Thyroid gland (tissue), 4 donors: ENCODE data around the gene PRKCQ. TPM values are rescaled to one million over a fixed set of nuclear protein-coding genes. Genes with fewer than 3 reads are reported as not detected.

ENCODE experiments used
- DNase-seq, 2 donors: peaks; one replicate each; pipeline ENCODE4 v3.0.0-alpha.2; 2019
- H3K27ac ChIP-seq, 3 donors: fragments of 200-600 bp; sonication (generic); 1 replicate in 2 of 3; 2 replicates in 1 of 3; pipeline ENCODE4 v1.5.1; 2016 to 2019; ENCODE audit warnings: mild to moderate bottlenecking in 1 of 3, moderate library complexity in 1 of 3
- H3K27me3 ChIP-seq: fragments of 200-600 bp; sonication (generic); one replicate; pipeline ENCODE4 v1.5.1; 2019
- H3K36me3 ChIP-seq, 2 donors: fragments of 200-600 bp; sonication (generic); one replicate each; pipeline ENCODE4 v1.5.1; 2016 to 2019
- H3K4me1 ChIP-seq, 2 donors: fragments of 200-600 bp; sonication (generic); one replicate each; pipeline ENCODE4 v1.5.1; 2017 to 2019
- H3K4me3 ChIP-seq, 3 donors: fragments of 200-600 bp; sonication (generic); replicated peaks in 1 of 3; 1 replicate in 2 of 3; 2 replicates in 1 of 3; pipeline ENCODE4 v1.5.1; 2016; ENCODE audit warnings: mild to moderate bottlenecking in 1 of 3
- H3K9me3 ChIP-seq: fragments of 200-600 bp; sonication (generic); one replicate; pipeline ENCODE4 v1.5.1; 2017
- POLR2A ChIP-seq, 2 donors: fragments of 450-650 bp; IDR thresholded peaks; one replicate each; pipeline ENCODE4 v1.6.1; 2017; ENCODE audit warnings: antibody characterized with exemption in 2 of 2, mild to moderate bottlenecking in 2 of 2, moderate library complexity in 1 of 2
- WGBS, 2 donors: methylation state at CpG; one replicate each; pipeline ENCODE4 v1.1.5; 2017; 5-methylcytosine and 5-hydroxymethylcytosine counted together
- intact Hi-C: fragments of 100-400 bp; cut with DNase I; formaldehyde crosslinking; loops from one replicate; pipeline ENCODE4 v1.15.1; 2023
- total RNA-seq, 4 donors: library from RNA; depleted of rRNA; stranded (reverse); fragments of >200 nt; gene quantifications; one replicate each; pipeline ENCODE4 v1.2.3, GENCODE V29; 2016
- TF ChIP-seq, protein P1 (sequence below), 6 experiments: fragments of 200-600 bp in 3 of 6; fragments of 450-650 bp in 3 of 6; sonication (generic) in 3 of 6; IDR thresholded peaks; one replicate each; pipeline ENCODE4 v1.5.1; 2016 to 2019; ENCODE audit warnings: antibody characterized with exemption in 6 of 6, mild to moderate bottlenecking in 2 of 6, inconsistent platforms in 1 of 6, moderate library complexity in 1 of 6

Gene PRKCQ
- total RNA-seq, 4 donors from 2014 or later, result 24.2 to 45.7 (median 34.5) TPM

DNA sequence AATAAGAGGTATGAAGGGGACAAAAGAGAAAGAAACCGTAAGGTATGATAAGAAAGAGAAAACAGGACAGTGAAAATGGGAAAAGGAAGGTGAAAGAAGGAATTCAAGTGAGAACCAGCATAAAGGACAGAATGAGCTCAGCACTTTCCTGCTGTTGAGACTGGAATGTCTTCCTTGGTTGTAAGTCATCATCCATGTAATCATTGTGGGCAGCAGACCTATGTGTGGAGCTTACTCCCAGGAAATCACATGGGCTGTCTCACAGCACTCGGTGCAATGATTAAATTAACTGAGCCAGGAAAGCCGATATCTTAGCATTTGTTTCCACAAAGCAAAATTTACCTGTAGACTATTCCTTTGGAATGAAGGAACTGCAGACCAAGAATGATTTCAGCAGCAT lies 118.1 kb downstream of the PRKCQ start:
- TF ChIP-seq, protein P1, sequence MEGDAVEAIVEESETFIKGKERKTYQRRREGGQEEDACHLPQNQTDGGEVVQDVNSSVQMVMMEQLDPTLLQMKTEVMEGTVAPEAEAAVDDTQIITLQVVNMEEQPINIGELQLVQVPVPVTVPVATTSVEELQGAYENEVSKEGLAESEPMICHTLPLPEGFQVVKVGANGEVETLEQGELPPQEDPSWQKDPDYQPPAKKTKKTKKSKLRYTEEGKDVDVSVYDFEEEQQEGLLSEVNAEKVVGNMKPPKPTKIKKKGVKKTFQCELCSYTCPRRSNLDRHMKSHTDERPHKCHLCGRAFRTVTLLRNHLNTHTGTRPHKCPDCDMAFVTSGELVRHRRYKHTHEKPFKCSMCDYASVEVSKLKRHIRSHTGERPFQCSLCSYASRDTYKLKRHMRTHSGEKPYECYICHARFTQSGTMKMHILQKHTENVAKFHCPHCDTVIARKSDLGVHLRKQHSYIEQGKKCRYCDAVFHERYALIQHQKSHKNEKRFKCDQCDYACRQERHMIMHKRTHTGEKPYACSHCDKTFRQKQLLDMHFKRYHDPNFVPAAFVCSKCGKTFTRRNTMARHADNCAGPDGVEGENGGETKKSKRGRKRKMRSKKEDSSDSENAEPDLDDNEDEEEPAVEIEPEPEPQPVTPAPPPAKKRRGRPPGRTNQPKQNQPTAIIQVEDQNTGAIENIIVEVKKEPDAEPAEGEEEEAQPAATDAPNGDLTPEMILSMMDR (IDR thresholded peaks at IDR 0.05), result no peak
- no peak for TF ChIP-seq POLR2A (IDR thresholded peaks at IDR 0.05)
- H3K4me1 ChIP-seq, result peaks cover 8 to 9% of the 10 kb centered on the region in 2 donors
- H3K9me3 ChIP-seq, result no peaks in the 10 kb centered on the region
- WGBS, 2 donors, result 88 to 89% methylated on average over 3 of the region's 3 CpGs
- H3K27me3 ChIP-seq, result no peaks in the 10 kb centered on the region
- no peak overlapping the region for H3K27ac ChIP-seq
- intact Hi-C loops, result no loop called here
- H3K36me3 ChIP-seq, result peaks cover 3 to 5% of the 10 kb centered on the region in 2 donors
- no peak overlapping the region for H3K4me3 ChIP-seq
- no peak for DNase-seq

DNA sequence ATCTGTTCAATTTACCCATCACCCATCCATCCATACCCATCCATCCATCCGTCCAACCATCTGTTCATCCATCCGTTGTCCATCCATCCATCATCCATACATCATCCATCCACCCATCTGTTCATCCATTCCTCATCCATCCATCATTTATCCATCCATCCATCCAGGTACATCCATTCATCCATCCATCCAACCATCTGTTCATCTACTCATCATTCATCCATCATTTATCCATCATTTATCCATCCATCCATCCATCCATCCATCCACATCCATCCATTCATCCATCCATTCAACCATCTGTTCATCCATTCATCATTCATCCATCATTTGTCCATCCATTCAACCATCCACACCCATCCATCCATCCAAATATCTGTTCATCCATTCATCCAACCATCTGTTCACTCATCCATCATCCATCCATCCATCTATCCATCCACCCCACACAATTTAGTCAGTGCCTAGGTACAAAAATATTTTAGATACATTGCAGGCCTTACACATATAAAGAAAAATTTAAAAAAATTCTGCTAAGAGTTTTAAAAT lies 119.1 kb downstream of the PRKCQ start:
- no peaks in the 10 kb centered on the region for H3K9me3 ChIP-seq
- H3K4me3 ChIP-seq, result no peak overlapping the region
- TF ChIP-seq, protein P1 (IDR thresholded peaks at IDR 0.05), result no peak
- TF ChIP-seq POLR2A (IDR thresholded peaks at IDR 0.05), result no peak
- H3K36me3 ChIP-seq, result peaks cover 9 to 13% of the 10 kb centered on the region in 2 donors
- peaks cover 8 to 9% of the 10 kb centered on the region in 2 donors for H3K4me1 ChIP-seq
- no peaks in the 10 kb centered on the region for H3K27me3 ChIP-seq
- intact Hi-C loops, result no loop called here
- no peak for DNase-seq
- H3K27ac ChIP-seq, result no peak overlapping the region
- 80 to 95% methylated on average over 2 of the region's 2 CpGs for WGBS, 2 donors

DNA sequence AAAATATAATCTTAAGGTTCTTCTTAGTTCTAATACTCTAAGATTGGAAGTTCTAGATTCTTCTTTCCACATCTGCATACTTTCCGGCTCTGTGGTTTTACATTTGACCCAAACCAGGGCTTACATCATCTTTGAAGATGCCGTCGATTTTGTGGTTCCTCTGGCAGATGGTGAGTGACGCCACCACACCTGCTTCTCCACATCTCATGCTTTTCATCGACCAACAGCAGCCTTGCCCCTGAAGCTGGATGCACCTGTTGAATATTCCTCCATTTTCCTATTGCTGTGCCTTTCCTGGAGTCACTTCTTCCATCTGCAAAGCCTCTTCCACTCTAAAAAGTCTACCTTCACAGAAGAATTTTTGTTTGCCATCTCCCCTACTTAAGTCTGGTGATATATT lies 121.3 kb downstream of the PRKCQ start:
- no peak overlapping the region for H3K4me3 ChIP-seq
- intact Hi-C loops, result no loop called here
- no peaks in the 10 kb centered on the region for H3K4me1 ChIP-seq
- no peak for TF ChIP-seq POLR2A (IDR thresholded peaks at IDR 0.05)
- TF ChIP-seq, protein P1 (IDR thresholded peaks at IDR 0.05), result no peak
- no peaks in the 10 kb centered on the region for H3K9me3 ChIP-seq
- 90 to 96% methylated on average over 5 of the region's 5 CpGs for WGBS, 2 donors
- no peak for DNase-seq
- peaks cover 17 to 20% of the 10 kb centered on the region in 2 donors for H3K36me3 ChIP-seq
- no peaks in the 10 kb centered on the region for H3K27me3 ChIP-seq
- H3K27ac ChIP-seq, result no peak overlapping the region

DNA sequence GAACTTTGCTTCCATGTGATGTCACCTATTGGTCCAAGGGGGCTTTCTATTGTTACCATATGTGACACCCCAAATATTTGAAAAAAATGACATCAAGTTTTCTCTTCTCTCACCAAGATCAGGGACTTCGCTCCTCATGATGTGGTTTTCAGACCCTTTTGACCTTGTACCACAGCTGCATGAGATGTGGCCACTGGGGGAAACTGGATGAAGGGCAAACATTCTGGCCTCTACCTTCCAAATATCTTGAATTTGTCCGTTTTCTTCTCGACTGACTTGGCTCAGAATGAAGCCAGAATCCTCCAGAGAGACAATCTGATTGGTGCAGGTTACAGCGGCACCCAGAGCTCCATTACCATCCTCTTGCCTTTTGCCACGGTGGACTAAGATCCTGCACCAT lies 122.7 kb downstream of the PRKCQ start:
- no peaks in the 10 kb centered on the region for H3K4me1 ChIP-seq
- DNase-seq, result no peak
- H3K36me3 ChIP-seq, result peaks cover 17% of the 10 kb centered on the region in 2 donors
- H3K9me3 ChIP-seq, result no peaks in the 10 kb centered on the region
- intact Hi-C loops, result no loop called here
- 92 to 93% methylated on average over 5 of the region's 5 CpGs for WGBS, 2 donors
- TF ChIP-seq, protein P1 (IDR thresholded peaks at IDR 0.05), result no peak
- no peak for TF ChIP-seq POLR2A (IDR thresholded peaks at IDR 0.05)
- H3K27me3 ChIP-seq, result no peaks in the 10 kb centered on the region
- H3K27ac ChIP-seq, result no peak overlapping the region
- H3K4me3 ChIP-seq, result no peak overlapping the region

DNA sequence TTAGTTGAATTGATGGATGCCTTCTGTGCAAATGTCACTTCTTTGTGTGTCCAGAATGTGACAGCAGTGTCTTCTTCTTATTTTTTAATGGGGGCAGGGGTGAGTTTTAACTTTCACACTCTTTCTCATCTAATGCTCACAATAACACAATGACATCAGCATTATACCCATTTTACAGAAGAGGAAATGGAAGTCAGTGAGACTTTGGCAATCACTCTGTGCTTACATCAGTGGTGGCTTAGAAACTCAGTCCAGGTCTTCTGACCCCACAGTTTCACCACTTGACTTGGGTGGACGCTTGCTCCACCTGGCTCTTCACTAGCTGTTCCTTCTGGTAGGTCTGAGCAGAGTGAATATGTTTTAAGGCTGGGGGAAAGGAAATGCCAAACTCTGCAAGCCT lies 124.0 kb downstream of the PRKCQ start:
- Histone ChIP-seq H3K9me3 (no peaks in the 10 kb centered on the region), H3K27me3 (no peaks in the 10 kb centered on the region), H3K4me3 (no peak overlapping the region), H3K4me1 (no peaks in the 10 kb centered on the region), H3K27ac (no peak overlapping the region), H3K36me3 (peaks cover 12 to 17% of the 10 kb centered on the region in 2 donors)
- intact Hi-C loops, result no loop called here
- TF ChIP-seq, protein P1 (IDR thresholded peaks at IDR 0.05), result no peak
- no peak for TF ChIP-seq POLR2A (IDR thresholded peaks at IDR 0.05)
- DNase-seq, result no peak
- WGBS, 2 donors, result 92% methylated on average over 1 of the region's 1 CpG
